HepG2 (cell line): ENCODE measurements around the gene PPP1R12C. TPM values are rescaled to one million over a fixed set of nuclear protein-coding genes. Genes with fewer than 3 reads are reported as not detected.

Experiments
- ATAC-seq: fragments of 200-7000 bp; cut with Tn5 transposase; 3 replicates; pipeline ENCODE4 v1.9.1; 2020; ENCODE audit warnings: mild to moderate bottlenecking, moderate library complexity
- BruUV-seq: library from RNA; stranded (reverse); fragments of 400-500 nt; replicated peaks from 2 replicates; lab custom pipeline; 2021; lab: Mats Ljungman, UMichigan
- CTCF ChIA-PET: fragments of 300-600 bp; formaldehyde crosslinking; extraction: SDS; loops from one replicate; lab custom pipeline; 2021; ENCODE audit warnings: low total read pairs, inconsistent platforms, low intra/inter-chr PET ratio; lab: Yijun Ruan, JAX
- POLR2A ChIA-PET: fragments of 350-600 bp; sonication (Branson Sonifier 250); formaldehyde crosslinking; loops from one replicate; lab custom pipeline; 2020; ENCODE audit warnings: antibody characterized with exemption, inconsistent platforms; lab: Yijun Ruan, JAX
- DNase-seq: peaks from one replicate; pipeline ENCODE4 v3.0.0-alpha.2; 2015; ENCODE audit warnings: low spot score
- FAIRE-seq: peaks from 3 replicates; lab custom pipeline; 2011; peaks lifted over from hg19 to GRCh38; lab: Jason Lieb, UNC
- H2AFZ ChIP-seq: one replicate; pipeline ENCODE4 v1.6.1; 2011; ENCODE audit warnings: low read length, inconsistent platforms
- H3K27ac ChIP-seq: fragments of 300-600 bp; 3 replicates; pipeline ENCODE4 v1.8.0; 2011; ENCODE audit warnings: mixed run types, mild to moderate bottlenecking, mixed read lengths, low read length, inconsistent platforms; ENCODE audit not compliant: insufficient read depth; ENCODE audit errors: extremely low read length
- H3K27me3 ChIP-seq, 2 experiments: fragments of 200-600 bp in 1 of 2; 2 replicates in 1 of 2; 3 replicates in 1 of 2; pipeline versions ENCODE4 v1.6.0 to v1.8.0; 2011; ENCODE audit warnings: low read length in 2 of 2, mild to moderate bottlenecking in 2 of 2, moderate library complexity in 2 of 2, inconsistent platforms in 1 of 2; ENCODE audit not compliant: insufficient read depth in 2 of 2, control insufficient read depth in 1 of 2
- H3K36me3 ChIP-seq, 2 experiments: fragments of 200-600 bp in 1 of 2; replicated peaks in 1 of 2; 2 replicates in 1 of 2; 3 replicates in 1 of 2; pipeline versions ENCODE4 v1.5.1 to v1.8.0; 2011; ENCODE audit warnings: low read length in 2 of 2, inconsistent platforms in 1 of 2; ENCODE audit not compliant: insufficient read depth in 2 of 2, control insufficient read depth in 1 of 2
- H3K4me1 ChIP-seq: 2 replicates; pipeline ENCODE4 v1.5.1; 2012; ENCODE audit warnings: low read length, inconsistent platforms; ENCODE audit not compliant: insufficient read depth
- H3K4me2 ChIP-seq: 2 replicates; pipeline ENCODE4 v1.6.0; 2011; ENCODE audit warnings: low read depth, low read length, inconsistent platforms
- H3K4me3 ChIP-seq, 3 experiments: fragments of 200-600 bp in 1 of 3; sonication (generic), shearing (Covaris generic) in 1 of 3; replicated peaks in 1 of 3; 2 replicates each; pipeline ENCODE4 v1.5.1; 2011 to 2016; ENCODE audit warnings: low read length in 3 of 3, inconsistent platforms in 2 of 3, low read depth in 2 of 3, mild to moderate bottlenecking in 2 of 3, control low read depth in 1 of 3, mixed read lengths in 1 of 3; ENCODE audit not compliant: insufficient read depth in 1 of 3
- H3K79me2 ChIP-seq: one replicate; pipeline ENCODE4 v1.6.1; 2011; ENCODE audit warnings: low read length, inconsistent platforms; ENCODE audit not compliant: insufficient read depth
- H3K9ac ChIP-seq: 2 replicates; pipeline ENCODE4 v1.6.0; 2011; ENCODE audit warnings: mild to moderate bottlenecking, low read depth, low read length, inconsistent platforms; ENCODE audit not compliant: insufficient read depth
- H3K9me3 ChIP-seq: 2 replicates; pipeline ENCODE4 v1.5.1; 2012; ENCODE audit warnings: mild to moderate bottlenecking, low read length
- H4K20me1 ChIP-seq: 2 replicates; pipeline ENCODE4 v1.6.0; 2011; ENCODE audit warnings: inconsistent platforms, mild to moderate bottlenecking, low read length, moderate library complexity; ENCODE audit not compliant: insufficient read depth
- ATF4 ChIP-seq, 2 experiments: fragments of 450-650 bp in 1 of 2; sonication (generic) in 1 of 2; formaldehyde crosslinking; IDR thresholded peaks; 2 replicates each; pipeline versions ENCODE4 v1.5.0 to v1.8.0; 2020 to 2022; ENCODE audit warnings: mild to moderate bottlenecking in 1 of 2, missing genetic modification reagents in 1 of 2
- GATAD1 ChIP-seq: IDR thresholded peaks from 2 replicates; pipeline ENCODE4 v1.6.1; 2016; ENCODE audit warnings: missing genetic modification reagents, missing compliant biosample characterization
- KLF15 ChIP-seq: sonication (generic); formaldehyde crosslinking; IDR thresholded peaks from 2 replicates; pipeline ENCODE4 v1.8.1; 2023; ENCODE audit warnings: borderline replicate concordance, mild to moderate bottlenecking, inconsistent platforms, missing genetic modification reagents, mixed read lengths
- TFAP4 ChIP-seq: sonication (generic); IDR thresholded peaks from 2 replicates; pipeline ENCODE4 v1.6.1; 2016; ENCODE audit warnings: low read depth, borderline replicate concordance
- ZEB1 ChIP-seq: IDR thresholded peaks from 2 replicates; pipeline ENCODE4 v1.6.1; 2012; ENCODE audit warnings: mild to moderate bottlenecking, low read depth, inconsistent platforms; ENCODE audit not compliant: insufficient replicate concordance
- ZFX ChIP-seq: sonication (generic); formaldehyde crosslinking; IDR thresholded peaks from 2 replicates; pipeline ENCODE4 v1.4.0; 2020; ENCODE audit warnings: mild to moderate bottlenecking, low read depth, missing genetic modification reagents, moderate library complexity
- ZNF557 ChIP-seq: sonication (generic); formaldehyde crosslinking; IDR thresholded peaks from 2 replicates; pipeline ENCODE4 v1.4.0; 2020; ENCODE audit warnings: missing genetic modification reagents
- ZNF616 ChIP-seq: sonication (generic); formaldehyde crosslinking; IDR thresholded peaks from 2 replicates; pipeline ENCODE4 v1.5.0; 2020; ENCODE audit warnings: low read depth, mild to moderate bottlenecking, missing genetic modification reagents
- WGBS: methylation state at CpG from one replicate; pipeline ENCODE4 v1.1.6; 2017; ENCODE audit warnings: low lambda C conversion rate; 5-methylcytosine and 5-hydroxymethylcytosine counted together
- in situ Hi-C: cut with HindIII; loops from 2 replicates; pipeline ENCODE4 v1.10.0; 2017; ENCODE audit warnings: low pct_unique_long_range_greater_than_20kb; ENCODE audit not compliant: extremely low pct_ligation_motif_present
- intact Hi-C: fragments of 100-400 bp; cut with micrococcal nuclease; formaldehyde crosslinking; loops from one replicate; pipeline ENCODE4 v1.10.0; 2022; ENCODE audit not compliant: unreplicated experiment
- polyA plus RNA-seq, 8 experiments: library from polyadenylated mRNA; depleted of rRNA in 3 of 8; stranded (reverse) in 7 of 8; unstranded in 1 of 8; fragments of >200 nt; fragmentation: Illumina TruSeq in 4 of 8; extraction: Trizol in 4 of 8; gene quantifications; 2 replicates each; pipeline versions ENCODE4 v1.2.1 to v1.2.3, GENCODE V29; 2011 to 2016; ENCODE audit warnings: low read depth in 4 of 8, missing spikeins in 1 of 8, mixed read lengths in 1 of 8; ENCODE audit not compliant: insufficient read depth in 1 of 8
- total RNA-seq, 5 experiments: library from RNA; depleted of rRNA; stranded (reverse); fragments of >200 nt; fragmentation: Illumina TruSeq; extraction: Trizol; gene quantifications; 2 replicates each; pipeline ENCODE4 v1.2.3, GENCODE V29; 2016; ENCODE audit warnings: low read depth in 1 of 5

The PPP1R12C gene
- total and polyA plus RNA-seq, 2 of the 13 experiments (the other 11 are each of a cell fraction or from before 2014, with no cell fraction given) = 29.7 to 30.3 TPM

- POLR2A ChIA-PET = no interaction called here
- Histone ChIP-seq H3K9me3 (no peaks in the 10 kb centered on the region), H4K20me1 (no peaks in the 10 kb centered on the region), H2AFZ (no peak overlapping the region), H3K36me3 (no peaks in the 10 kb centered on the region), H3K27ac (no peak overlapping the region), H3K9ac (no peak overlapping the region), H3K79me2 (no peaks in the 10 kb centered on the region), H3K4me3 (no peak overlapping the region; a peak in 1 of 6 replicates), H3K27me3 (peaks cover 1 to 20% of the 10 kb centered on the region in 2 experiments; a peak in 2 of 5 replicates), H3K4me2 (0 out of 2 replicates have a peak overlapping the region, but pooled peaks have one; percentile 7), H3K4me1 (peaks cover 27% of the 10 kb centered on the region)
- BruUV-seq = no TSS peak
- TF ChIP-seq ZNF557 (CRISPR knock-in tag) (no peak), ZNF616 (CRISPR knock-in tag) (no peak), GATAD1 (CRISPR knock-in tag) (no peak), KLF15 (CRISPR knock-in tag) (no peak), ATF4 (CRISPR knock-in tag; IDR thresholded peaks at IDR 0.05) (peak in 1 of 2 experiments; percentile 52; a peak in 1 of 4 replicates)
- WGBS = no CpG with 5 or more reads among the region's 12 CpGs
- ATAC-seq (no peak), DNase-seq (no peak), FAIRE-seq (no peak)
- intact Hi-C loops (no loop called here), in situ Hi-C loops (no loop called here)
- CTCF ChIA-PET = no interaction called here
Observed at GRCh38 chr19:55076321-55076720, 41.1 kb downstream of the PPP1R12C start.

GRCh38 chr19:55075371-55075998 is 42.0 kb downstream of the PPP1R12C start, which contains the start of gene EPS8L1:
Gene EPS8L1 (plus strand): TSS chr19:55075869. CDS start chr19:55076445, 576 bp downstream.
- no peak for DNase-seq
- H3K4me2 ChIP-seq = peak within 1 kb of the TSS; percentile 9; the same call in 1 of the 2 replicates
- no peak for TF ChIP-seq ZFX (CRISPR knock-in tag)
- TF ChIP-seq ZEB1 = peak; percentile 22
- TF ChIP-seq TFAP4 = no peak
- BruUV-seq = no TSS peak
- H4K20me1 ChIP-seq = no peaks in the 10 kb centered on the region
- H2AFZ ChIP-seq = no peak within 1 kb of the TSS
- H3K9me3 ChIP-seq = no peaks in the 10 kb centered on the region
- FAIRE-seq = no peak
- intact Hi-C loops = no loop called here
- peaks cover 22% of the 10 kb centered on the region for H3K4me1 ChIP-seq
- H3K79me2 ChIP-seq = no peaks in the 10 kb centered on the region
- H3K36me3 ChIP-seq = no peaks in the 10 kb centered on the region
- ATAC-seq = peak; percentile 18; the same call in 2 of the 3 replicates
- no peak within 1 kb of the TSS; a peak in 1 of 6 replicates for H3K4me3 ChIP-seq
- ChIA-PET CTCF (no interaction called here), POLR2A (interaction anchor here (0.9 kb wide), 1 partner anchor 13 kb away, joined by 3 read pairs; the partner anchor contains the start of gene RDH13)
- no peak within 1 kb of the TSS for H3K27ac ChIP-seq
- H3K9ac ChIP-seq = no peak within 1 kb of the TSS
- in situ Hi-C loops = no loop called here
- WGBS = 5% methylated on average over 18 of the region's 18 CpGs
- H3K27me3 ChIP-seq = peaks cover 1 to 25% of the 10 kb centered on the region in 2 experiments; a peak in 3 of 5 replicates
